ENCODE data around the gene WARS2.
"Not testable (repeated sequence)": the region's sequence is repeated elsewhere in the genome, so short reads cannot be mapped to it uniquely, and the experiment has no call there.

Gene WARS2
- total RNA-seq, result 14.5 to 46.5 (median 23.8) reads per million in 3 donors

DNA sequence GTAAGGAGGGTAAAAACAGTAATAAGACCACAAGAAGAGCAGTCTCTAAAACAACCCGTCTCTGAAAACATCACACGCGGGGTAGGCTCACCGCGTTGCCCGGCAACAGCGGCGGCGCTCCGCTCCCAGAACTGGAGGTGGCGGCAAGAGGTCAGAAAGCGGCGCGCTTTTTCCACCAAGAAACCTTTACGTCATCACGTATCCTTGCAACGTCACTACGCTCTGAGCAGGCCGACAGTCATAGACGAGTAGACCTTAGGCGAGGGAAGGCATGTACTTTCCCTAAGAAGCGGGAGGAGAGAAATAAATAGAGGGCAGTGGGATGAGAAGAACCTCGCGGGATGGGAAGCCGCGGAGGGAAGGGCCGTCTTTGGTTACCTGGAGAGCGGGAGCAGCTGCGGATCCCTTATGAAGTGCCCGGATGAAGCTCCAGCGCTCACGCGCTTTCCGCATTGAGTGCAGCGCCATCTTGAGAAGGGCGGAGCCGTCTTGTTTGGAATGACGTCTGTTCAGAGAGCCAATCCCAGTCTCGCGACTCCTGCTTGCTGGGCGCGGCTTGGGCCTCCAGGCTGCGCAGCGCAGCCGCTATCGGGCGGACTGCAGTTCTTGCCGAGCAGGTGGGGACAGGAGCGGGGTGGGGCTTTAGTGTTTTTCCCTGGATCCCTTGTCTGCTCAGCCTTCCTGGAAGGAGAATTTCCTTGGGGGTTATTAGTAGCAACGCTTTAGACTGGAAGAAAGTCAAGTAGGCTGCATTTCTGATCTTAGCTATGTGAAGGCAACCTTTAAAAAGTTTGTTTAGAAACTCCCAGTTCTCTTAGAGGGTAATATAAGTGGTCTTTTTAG, at the start of gene WARS2:
Gene WARS2 (minus strand): TSS at position 477 of the 843 bp plus-strand sequence. CDS start 9 bp downstream, at position 468.
- H3K4me3 ChIP-seq (ENCODE audit: insufficient read depth, low read depth, low read length, poor library complexity, severe bottlenecking), result peak within 1 kb of the TSS; percentile 59
- peak; percentile 89 to 92 (median 90) for DNase-seq
- H3K4me1 ChIP-seq (ENCODE audit: control insufficient read depth, insufficient read depth, low read length, poor library complexity, severe bottlenecking), result peaks cover 18% of the 10 kb centered on the region
- no peaks in the 10 kb centered on the region for H3K36me3 ChIP-seq (ENCODE audit: control insufficient read depth, insufficient read depth, low read length)
- no peaks in the 10 kb centered on the region for H3K27me3 ChIP-seq (replicated peaks; ENCODE audit: control insufficient read depth, insufficient read depth, low read length, poor library complexity, severe bottlenecking)
- peak within 1 kb of the TSS; percentile 99 for H3K27ac ChIP-seq (ENCODE audit: insufficient read depth, low read length, poor library complexity, severe bottlenecking)
- H3K9me3 ChIP-seq (ENCODE audit: control insufficient read depth, low read length), result no peaks in the 10 kb centered on the region

DNA sequence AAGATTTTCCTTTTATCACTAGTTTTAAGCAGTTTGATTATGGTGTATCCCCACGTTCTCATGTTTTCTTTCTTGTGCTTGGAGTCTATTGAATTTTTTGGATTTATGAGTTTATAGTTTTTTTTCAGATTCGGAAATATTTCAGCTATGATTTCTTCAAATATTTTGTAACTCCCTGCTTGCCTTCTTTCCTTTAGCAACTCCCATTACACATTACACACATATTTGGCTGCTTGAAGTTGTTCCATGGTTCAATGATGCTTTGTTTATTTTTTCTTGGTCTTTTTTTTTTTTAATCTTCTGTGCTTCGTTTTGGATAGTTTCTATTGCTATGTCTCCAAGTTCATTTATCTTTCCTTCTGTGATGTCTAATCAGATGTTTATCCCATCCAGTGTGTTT, 48.5 kb upstream of the WARS2 start:
- H3K27ac ChIP-seq (ENCODE audit: insufficient read depth, low read length, poor library complexity, severe bottlenecking), result no peak overlapping the region
- no peak overlapping the region for H3K4me3 ChIP-seq (ENCODE audit: insufficient read depth, low read depth, low read length, poor library complexity, severe bottlenecking)
- no peaks in the 10 kb centered on the region for H3K36me3 ChIP-seq (ENCODE audit: control insufficient read depth, insufficient read depth, low read length)
- H3K27me3 ChIP-seq (replicated peaks; ENCODE audit: control insufficient read depth, insufficient read depth, low read length, poor library complexity, severe bottlenecking), result no peaks in the 10 kb centered on the region
- no peaks in the 10 kb centered on the region for H3K9me3 ChIP-seq (ENCODE audit: control insufficient read depth, low read length)
- no peak for DNase-seq
- no peaks in the 10 kb centered on the region for H3K4me1 ChIP-seq (ENCODE audit: control insufficient read depth, insufficient read depth, low read length, poor library complexity, severe bottlenecking)

DNA sequence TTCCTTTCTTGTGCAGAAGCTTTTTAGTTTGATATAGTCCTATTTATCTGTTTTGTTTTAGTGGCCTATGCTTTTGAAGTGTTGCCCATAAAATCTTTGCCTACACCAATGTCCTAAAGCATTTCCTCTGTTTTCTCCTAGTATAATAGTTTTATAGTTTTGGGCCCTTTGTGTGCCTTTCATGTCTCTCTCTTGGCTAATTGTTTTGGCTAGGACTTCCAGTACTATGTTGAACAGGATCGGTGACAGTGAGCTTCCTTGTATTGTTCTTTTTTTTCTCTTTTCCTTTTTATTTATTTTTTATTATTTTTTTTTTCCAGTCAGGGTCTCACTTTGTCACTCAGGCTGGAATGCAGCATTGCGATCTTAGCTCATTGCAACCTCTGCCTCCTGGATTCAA, 47.0 kb upstream of the WARS2 start:
- H3K9me3 ChIP-seq (ENCODE audit: control insufficient read depth, low read length), result no peaks in the 10 kb centered on the region
- no peak overlapping the region for H3K27ac ChIP-seq (ENCODE audit: insufficient read depth, low read length, poor library complexity, severe bottlenecking)
- no peak for DNase-seq
- H3K4me1 ChIP-seq (ENCODE audit: control insufficient read depth, insufficient read depth, low read length, poor library complexity, severe bottlenecking), result no peaks in the 10 kb centered on the region
- no peak overlapping the region for H3K4me3 ChIP-seq (ENCODE audit: insufficient read depth, low read depth, low read length, poor library complexity, severe bottlenecking)
- no peaks in the 10 kb centered on the region for H3K27me3 ChIP-seq (replicated peaks; ENCODE audit: control insufficient read depth, insufficient read depth, low read length, poor library complexity, severe bottlenecking)
- no peaks in the 10 kb centered on the region for H3K36me3 ChIP-seq (ENCODE audit: control insufficient read depth, insufficient read depth, low read length)

DNA sequence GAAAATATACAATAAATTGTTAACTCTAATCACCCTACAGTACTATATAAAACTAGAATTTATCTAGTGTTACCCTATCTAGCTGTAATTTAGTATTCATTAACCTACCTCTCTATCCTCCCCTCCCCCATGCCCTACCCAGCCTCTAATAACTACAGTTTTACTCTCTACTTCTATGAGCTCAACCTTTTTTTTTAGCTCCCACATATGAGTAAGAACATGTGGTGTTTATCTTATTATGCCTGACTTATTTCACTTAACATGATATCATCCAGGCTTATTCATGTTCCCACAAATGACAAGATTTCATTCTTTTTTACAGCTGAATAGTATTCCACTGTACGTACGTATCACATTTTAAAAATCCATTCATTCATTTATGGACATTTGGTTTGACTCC, 46.0 kb upstream of the WARS2 start:
- Histone ChIP-seq H3K27me3 (replicated peaks; ENCODE audit: control insufficient read depth, insufficient read depth, low read length, poor library complexity, severe bottlenecking) (no peaks in the 10 kb centered on the region), H3K27ac (ENCODE audit: insufficient read depth, low read length, poor library complexity, severe bottlenecking) (no peak overlapping the region), H3K36me3 (ENCODE audit: control insufficient read depth, insufficient read depth, low read length) (no peaks in the 10 kb centered on the region), H3K9me3 (ENCODE audit: control insufficient read depth, low read length) (no peaks in the 10 kb centered on the region), H3K4me1 (ENCODE audit: control insufficient read depth, insufficient read depth, low read length, poor library complexity, severe bottlenecking) (no peaks in the 10 kb centered on the region), H3K4me3 (ENCODE audit: insufficient read depth, low read depth, low read length, poor library complexity, severe bottlenecking) (no peak overlapping the region)
- no peak for DNase-seq

DNA sequence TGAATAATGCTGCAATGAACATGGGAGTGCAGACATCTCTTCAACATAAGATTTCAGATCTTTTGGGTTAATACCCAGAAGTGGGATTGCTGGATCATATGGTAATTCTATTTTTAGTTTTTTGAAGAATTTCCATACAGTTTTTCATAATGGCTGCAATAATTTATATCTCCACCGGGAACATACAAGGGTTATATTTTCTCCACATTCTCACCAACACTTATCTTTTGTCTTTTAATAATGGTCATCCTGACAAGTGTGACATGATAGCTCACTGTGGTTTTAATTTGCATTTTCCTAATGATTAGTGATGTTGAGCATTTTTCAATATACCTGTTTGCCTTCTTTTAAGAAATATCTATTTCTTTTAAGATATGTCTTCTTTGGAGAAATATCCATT, 44.5 kb upstream of the WARS2 start:
- no peak overlapping the region for H3K27ac ChIP-seq (ENCODE audit: insufficient read depth, low read length, poor library complexity, severe bottlenecking)
- no peaks in the 10 kb centered on the region for H3K4me1 ChIP-seq (ENCODE audit: control insufficient read depth, insufficient read depth, low read length, poor library complexity, severe bottlenecking)

DNA sequence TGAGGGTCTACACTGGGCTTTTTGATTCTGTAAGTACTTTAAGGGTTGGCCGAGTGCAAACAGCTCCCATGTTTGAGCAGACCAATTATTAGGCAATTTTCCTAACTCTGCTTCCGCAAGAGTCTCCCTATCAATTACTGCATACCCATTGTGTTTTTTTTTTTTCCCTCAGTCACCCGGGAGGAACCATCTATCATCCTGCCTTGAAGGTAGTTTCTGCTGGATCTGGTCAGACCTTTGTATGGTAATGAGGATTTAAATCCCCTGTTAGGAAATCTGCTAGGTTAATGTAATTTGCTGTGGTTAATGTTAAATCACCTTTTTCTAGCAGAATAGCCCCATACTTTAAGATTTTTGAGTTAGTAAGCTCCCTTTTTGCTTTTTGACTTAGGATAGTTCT, 40.8 kb upstream of the WARS2 start:
- DNase-seq, result no peak
- H3K4me1 ChIP-seq (ENCODE audit: control insufficient read depth, insufficient read depth, low read length, poor library complexity, severe bottlenecking), result no peaks in the 10 kb centered on the region
- H3K27ac ChIP-seq (ENCODE audit: insufficient read depth, low read length, poor library complexity, severe bottlenecking), result no peak overlapping the region
- H3K9me3 ChIP-seq (ENCODE audit: control insufficient read depth, low read length), result no peaks in the 10 kb centered on the region
- H3K4me3 ChIP-seq (ENCODE audit: insufficient read depth, low read depth, low read length, poor library complexity, severe bottlenecking), result no peak overlapping the region
- no peaks in the 10 kb centered on the region for H3K36me3 ChIP-seq (ENCODE audit: control insufficient read depth, insufficient read depth, low read length)
- H3K27me3 ChIP-seq (replicated peaks; ENCODE audit: control insufficient read depth, insufficient read depth, low read length, poor library complexity, severe bottlenecking), result no peaks in the 10 kb centered on the region

More for the DNA sequence above, 44.5 kb upstream of the WARS2 start:
- Histone ChIP-seq H3K4me3 (ENCODE audit: insufficient read depth, low read depth, low read length, poor library complexity, severe bottlenecking) (no peak overlapping the region), H3K27me3 (replicated peaks; ENCODE audit: control insufficient read depth, insufficient read depth, low read length, poor library complexity, severe bottlenecking) (no peaks in the 10 kb centered on the region), H3K36me3 (ENCODE audit: control insufficient read depth, insufficient read depth, low read length) (no peaks in the 10 kb centered on the region), H3K9me3 (ENCODE audit: control insufficient read depth, low read length) (no peaks in the 10 kb centered on the region)
- DNase-seq, result no peak

DNA sequence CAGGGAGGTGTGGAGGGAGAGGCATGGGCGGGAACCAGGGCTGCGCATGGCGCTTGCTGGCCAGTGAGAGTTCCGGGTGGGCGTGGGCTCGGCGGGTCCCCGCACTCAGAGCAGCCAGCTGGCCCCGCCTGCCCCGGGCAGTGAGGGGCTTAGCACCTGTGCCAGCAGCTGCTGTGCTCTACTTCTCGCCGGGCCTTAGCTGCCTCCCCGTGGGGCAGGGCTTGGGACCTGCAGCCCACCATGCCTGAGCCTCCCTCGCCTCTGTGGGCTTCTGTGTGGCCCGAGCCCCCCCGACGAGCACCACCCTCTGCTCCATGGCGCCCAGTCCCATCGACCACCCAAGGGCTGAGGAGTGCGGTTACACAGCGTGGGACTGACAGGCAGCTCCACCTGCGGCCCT, 38.6 kb upstream of the WARS2 start:
- DNase-seq, result no peak
- Histone ChIP-seq H3K27ac (ENCODE audit: insufficient read depth, low read length, poor library complexity, severe bottlenecking) (no peak overlapping the region), H3K27me3 (replicated peaks; ENCODE audit: control insufficient read depth, insufficient read depth, low read length, poor library complexity, severe bottlenecking) (no peaks in the 10 kb centered on the region)

DNA sequence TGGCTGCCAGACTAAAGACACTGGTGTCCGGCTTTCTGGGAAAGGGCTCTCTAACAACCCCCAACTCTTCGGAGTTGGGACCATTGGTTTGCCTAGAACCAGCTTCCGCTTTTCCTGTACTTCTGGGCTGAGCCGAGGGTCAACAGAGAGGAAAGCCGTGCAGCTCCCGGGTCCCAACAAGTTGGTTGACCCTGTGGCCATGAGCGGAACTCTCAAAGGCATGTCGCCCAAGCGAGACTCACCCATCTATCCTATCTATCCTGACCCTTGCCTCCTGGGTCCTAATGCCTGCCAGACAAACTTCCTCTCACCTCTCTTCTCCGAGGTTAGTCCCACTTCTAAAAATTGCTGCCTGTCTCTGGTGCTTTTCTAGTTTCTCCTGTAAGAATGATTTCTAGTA, 32.5 kb upstream of the WARS2 start:
- not testable (repeated sequence) for H3K27me3 ChIP-seq (replicated peaks; ENCODE audit: control insufficient read depth, insufficient read depth, low read length, poor library complexity, severe bottlenecking); H3K36me3 ChIP-seq (ENCODE audit: control insufficient read depth, insufficient read depth, low read length); H3K9me3 ChIP-seq (ENCODE audit: control insufficient read depth, low read length); H3K27ac ChIP-seq (ENCODE audit: insufficient read depth, low read length, poor library complexity, severe bottlenecking); H3K4me1 ChIP-seq (ENCODE audit: control insufficient read depth, insufficient read depth, low read length, poor library complexity, severe bottlenecking); H3K4me3 ChIP-seq (ENCODE audit: insufficient read depth, low read depth, low read length, poor library complexity, severe bottlenecking); DNase-seq

More for the DNA sequence above, 38.6 kb upstream of the WARS2 start:
- no peak overlapping the region for H3K4me3 ChIP-seq (ENCODE audit: insufficient read depth, low read depth, low read length, poor library complexity, severe bottlenecking)
- H3K36me3 ChIP-seq (ENCODE audit: control insufficient read depth, insufficient read depth, low read length), result no peaks in the 10 kb centered on the region
- H3K4me1 ChIP-seq (ENCODE audit: control insufficient read depth, insufficient read depth, low read length, poor library complexity, severe bottlenecking), result no peaks in the 10 kb centered on the region
- no peaks in the 10 kb centered on the region for H3K9me3 ChIP-seq (ENCODE audit: control insufficient read depth, low read length)

DNA sequence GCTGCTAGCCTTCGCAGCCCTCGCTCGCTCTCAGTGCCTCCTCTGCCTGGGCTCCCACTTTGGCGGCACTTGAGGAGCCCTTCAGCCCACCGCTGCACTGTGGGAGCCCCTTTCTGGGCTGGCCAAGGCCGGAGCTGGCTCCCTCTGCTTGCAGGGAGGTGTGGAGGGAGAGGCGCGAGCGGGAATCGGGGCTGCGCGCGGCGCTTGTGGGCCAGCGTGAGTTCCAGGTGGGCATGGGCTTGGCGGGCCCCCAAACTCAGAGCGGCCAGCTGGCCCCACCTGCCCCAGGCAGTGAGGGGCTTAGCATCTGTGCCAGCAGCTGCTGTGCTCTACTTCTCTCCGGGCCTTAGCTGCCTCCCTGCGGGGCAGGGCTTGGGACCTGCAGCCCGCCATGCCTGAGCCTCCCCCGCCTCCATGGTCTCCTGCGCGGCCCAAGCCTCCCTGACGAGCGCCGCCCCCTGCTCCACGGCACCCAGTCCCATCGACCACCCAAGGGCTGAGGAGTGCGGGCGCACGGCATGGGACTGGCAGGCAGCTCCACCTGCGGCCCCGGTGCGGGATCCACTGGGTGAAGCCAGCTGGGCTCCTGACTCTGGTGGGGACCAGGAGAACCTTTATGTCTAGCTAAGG, 31.0 kb upstream of the WARS2 start:
- not testable (repeated sequence) for DNase-seq; H3K4me1 ChIP-seq (ENCODE audit: control insufficient read depth, insufficient read depth, low read length, poor library complexity, severe bottlenecking); H3K27ac ChIP-seq (ENCODE audit: insufficient read depth, low read length, poor library complexity, severe bottlenecking); H3K36me3 ChIP-seq (ENCODE audit: control insufficient read depth, insufficient read depth, low read length); H3K9me3 ChIP-seq (ENCODE audit: control insufficient read depth, low read length); H3K27me3 ChIP-seq (replicated peaks; ENCODE audit: control insufficient read depth, insufficient read depth, low read length, poor library complexity, severe bottlenecking); H3K4me3 ChIP-seq (ENCODE audit: insufficient read depth, low read depth, low read length, poor library complexity, severe bottlenecking)

DNA sequence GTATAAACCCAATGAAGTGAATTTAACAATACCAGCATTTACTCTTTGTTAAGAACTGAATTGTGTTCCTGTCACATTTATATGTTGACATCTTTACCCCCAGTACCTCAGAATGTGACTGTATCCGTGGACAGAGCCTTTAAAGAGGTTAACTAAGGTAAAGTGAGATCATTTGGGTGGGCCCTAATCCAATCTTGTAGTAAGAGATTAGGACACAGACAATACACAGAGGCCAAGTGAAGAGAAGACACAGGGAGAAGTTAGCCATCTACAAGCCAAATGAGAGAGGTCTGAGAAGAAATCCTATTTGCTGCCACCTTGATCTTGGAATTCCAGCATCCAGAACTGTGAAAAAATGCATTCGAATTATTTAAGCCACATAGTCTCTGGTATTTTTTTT, 22.9 kb upstream of the WARS2 start:
- Histone ChIP-seq H3K36me3 (ENCODE audit: control insufficient read depth, insufficient read depth, low read length) (peaks cover 16% of the 10 kb centered on the region), H3K27ac (ENCODE audit: insufficient read depth, low read length, poor library complexity, severe bottlenecking) (no peak overlapping the region), H3K4me1 (ENCODE audit: control insufficient read depth, insufficient read depth, low read length, poor library complexity, severe bottlenecking) (no peaks in the 10 kb centered on the region), H3K9me3 (ENCODE audit: control insufficient read depth, low read length) (no peaks in the 10 kb centered on the region), H3K27me3 (replicated peaks; ENCODE audit: control insufficient read depth, insufficient read depth, low read length, poor library complexity, severe bottlenecking) (no peaks in the 10 kb centered on the region), H3K4me3 (ENCODE audit: insufficient read depth, low read depth, low read length, poor library complexity, severe bottlenecking) (no peak overlapping the region)
- DNase-seq, result no peak

All from effector memory CD4-positive, alpha-beta T cell (primary cell).